HCT116 (cell line): Measurements from ENCODE around the gene RIN3. TPM values are rescaled to one million over a fixed set of nuclear protein-coding genes. Genes with fewer than 3 reads are reported as not detected.

Experiments
- ATAC-seq: fragments of 200-7000 bp; cut with Tn5 transposase; 2 replicates; pipeline ENCODE4 v1.9.1; 2020; ENCODE audit warnings: mild to moderate bottlenecking, moderate library complexity
- BruUV-seq: library from RNA; stranded (reverse); fragments of 400-500 nt; replicated peaks from 2 replicates; lab custom pipeline; 2021; lab: Mats Ljungman, UMichigan
- CTCF ChIA-PET: fragments of 300-600 bp; sonication (Branson Sonifier 250); formaldehyde crosslinking; loops from one replicate; lab custom pipeline; 2021; ENCODE audit warnings: antibody characterized with exemption; lab: Charles Lee
- POLR2A ChIA-PET: fragments of 300-600, 350-600 bp; sonication (Branson Sonifier 250); formaldehyde crosslinking; loops from one replicate; lab custom pipeline; 2021; ENCODE audit warnings: antibody characterized with exemption; lab: Charles Lee
- RAD21 ChIA-PET, 2 experiments: fragments of 300-600 bp; sonication (Branson Sonifier 250); formaldehyde crosslinking; loops; one replicate each; lab custom pipeline; 2023; ENCODE audit warnings: low total read pairs in 2 of 2; ENCODE audit not compliant: uncharacterized antibody in 2 of 2, unreplicated experiment in 2 of 2, low non-redundant PET in 1 of 2; lab: Charles Lee
- DNase-seq: peaks from one replicate; pipeline ENCODE4 v3.0.0-alpha.2; 2010; ENCODE audit warnings: low read depth, low spot score
- H2AFZ ChIP-seq: fragments of 200-600 bp; shearing (Covaris generic), sonication (generic); 2 replicates; pipeline ENCODE4 v1.6.1; 2017; ENCODE audit warnings: low read depth, mixed run types, mixed read lengths, antibody characterized with exemption, low read length; ENCODE audit not compliant: poor library complexity, severe bottlenecking
- H3K27ac ChIP-seq: 2 replicates; pipeline ENCODE4 v1.5.1; 2012; ENCODE audit warnings: low read depth, low read length
- H3K27me3 ChIP-seq: fragments of 200-600 bp; sonication (generic); 2 replicates; pipeline ENCODE4 v1.6.1; 2016; ENCODE audit warnings: mixed run types, low read length, mixed read lengths; ENCODE audit not compliant: insufficient read depth
- H3K36me3 ChIP-seq, 2 experiments: fragments of 200-500 bp in 1 of 2; fragments of 200-600 bp in 1 of 2; sonication (Bioruptor generic) in 1 of 2; sonication (generic) in 1 of 2; 2 replicates each; pipeline versions ENCODE4 v1.5.1 to v1.6.1; 2014 to 2016; ENCODE audit warnings: low read length in 2 of 2, inconsistent platforms in 1 of 2, mixed read lengths in 1 of 2, mixed run types in 1 of 2; ENCODE audit not compliant: insufficient read depth in 2 of 2, control insufficient read depth in 1 of 2
- H3K4me1 ChIP-seq, 2 experiments: fragments of 200-600 bp in 1 of 2; sonication (generic) in 1 of 2; 2 replicates each; pipeline versions ENCODE4 v1.5.1 to v1.6.1; 2012 to 2017; ENCODE audit warnings: low read length in 2 of 2, inconsistent platforms in 1 of 2, mild to moderate bottlenecking in 1 of 2, mixed read lengths in 1 of 2, mixed run types in 1 of 2, moderate library complexity in 1 of 2; ENCODE audit not compliant: insufficient read depth in 2 of 2, control insufficient read depth in 1 of 2
- H3K4me2 ChIP-seq: fragments of 200-600 bp; sonication (generic); 2 replicates; pipeline ENCODE4 v1.6.1; 2017; ENCODE audit warnings: mixed run types, low read length, mixed read lengths
- H3K4me3 ChIP-seq, 2 experiments: fragments of 200-600 bp in 1 of 2; sonication (generic) in 1 of 2; replicated peaks in 1 of 2; 2 replicates each; pipeline ENCODE4 v1.5.1; 2011 to 2016; ENCODE audit warnings: low read length in 2 of 2, control low read depth in 1 of 2, low read depth in 1 of 2, mild to moderate bottlenecking in 1 of 2, mixed read lengths in 1 of 2, mixed run types in 1 of 2
- H3K79me2 ChIP-seq: fragments of 200-600 bp; sonication (generic); 2 replicates; pipeline ENCODE4 v1.6.1; 2017; ENCODE audit warnings: mild to moderate bottlenecking, mixed run types, low read length, moderate library complexity, mixed read lengths; ENCODE audit not compliant: insufficient read depth
- H3K9ac ChIP-seq: fragments of 200-600 bp; sonication (generic); 2 replicates; pipeline ENCODE4 v1.6.1; 2016; ENCODE audit warnings: low read length, mixed read lengths
- H3K9me2 ChIP-seq: fragments of 200-600 bp; sonication (generic), shearing (Covaris generic); 2 replicates; pipeline ENCODE4 v1.6.1; 2017; ENCODE audit warnings: mixed run types, mild to moderate bottlenecking, moderate library complexity; ENCODE audit not compliant: insufficient read depth
- H3K9me3 ChIP-seq, 2 experiments: fragments of 200-500 bp in 1 of 2; fragments of 200-600 bp in 1 of 2; sonication (Bioruptor generic) in 1 of 2; sonication (generic) in 1 of 2; 2 replicates each; pipeline ENCODE4 v1.6.1; 2014 to 2017; ENCODE audit warnings: low read length in 2 of 2, mixed read lengths in 2 of 2, inconsistent platforms in 1 of 2, low read depth in 1 of 2, mild to moderate bottlenecking in 1 of 2, mixed run types in 1 of 2, moderate library complexity in 1 of 2; ENCODE audit not compliant: control insufficient read depth in 1 of 2, insufficient read depth in 1 of 2
- H4K20me1 ChIP-seq: fragments of 200-600 bp; sonication (generic), shearing (Covaris generic); 2 replicates; pipeline ENCODE4 v1.6.1; 2017; ENCODE audit warnings: mixed run types, mild to moderate bottlenecking, moderate library complexity; ENCODE audit not compliant: insufficient read depth
- CBX3 ChIP-seq: IDR thresholded peaks from 2 replicates; pipeline ENCODE4 v1.6.1; 2012; ENCODE audit warnings: low read depth
- EGR1 ChIP-seq: IDR thresholded peaks from 2 replicates; pipeline ENCODE4 v1.6.1; 2012; ENCODE audit warnings: low read depth
- ELF1 ChIP-seq: IDR thresholded peaks from 2 replicates; pipeline ENCODE4 v1.6.1; 2012; ENCODE audit warnings: low read depth, borderline replicate concordance
- EZH2 ChIP-seq: fragments of 200-600 bp; sonication (generic); IDR thresholded peaks from 2 replicates; pipeline ENCODE4 v1.6.1; 2017; ENCODE audit warnings: antibody characterized with exemption, mixed run types
- EZH2phosphoT487 ChIP-seq: fragments of 200-600 bp; IDR thresholded peaks from 2 replicates; pipeline ENCODE4 v1.6.1; 2018; ENCODE audit warnings: antibody characterized with exemption, borderline replicate concordance
- FOSL1 ChIP-seq: IDR thresholded peaks from 2 replicates; pipeline ENCODE4 v1.6.1; 2012; ENCODE audit warnings: low read depth
- JUND ChIP-seq: IDR thresholded peaks from 2 replicates; pipeline ENCODE4 v1.6.1; 2012
- MAX ChIP-seq: IDR thresholded peaks from 2 replicates; pipeline ENCODE4 v1.6.1; 2012
- POLR2A ChIP-seq: IDR thresholded peaks from 2 replicates; pipeline ENCODE4 v1.7.0; 2011; ENCODE audit warnings: borderline replicate concordance; ENCODE audit not compliant: insufficient read depth, insufficient read length; ENCODE audit errors: extremely low read depth
- POLR2AphosphoS5 ChIP-seq: IDR thresholded peaks from 2 replicates; pipeline ENCODE4 v1.6.1; 2011; ENCODE audit warnings: mild to moderate bottlenecking, low read depth, low read length, moderate library complexity
- RAD21 ChIP-seq: IDR thresholded peaks from 2 replicates; pipeline ENCODE4 v1.6.1; 2012; ENCODE audit warnings: low read depth, mild to moderate bottlenecking
- SIN3A ChIP-seq: IDR thresholded peaks from 2 replicates; pipeline ENCODE4 v1.6.1; 2012; ENCODE audit warnings: low read depth
- SP1 ChIP-seq: IDR thresholded peaks from 2 replicates; pipeline ENCODE4 v1.6.1; 2012; ENCODE audit warnings: low read depth
- YY1 ChIP-seq: IDR thresholded peaks from 2 replicates; pipeline ENCODE4 v1.6.1; 2011; ENCODE audit warnings: low read length, low read depth, moderate library complexity, mild to moderate bottlenecking; ENCODE audit not compliant: insufficient replicate concordance; ENCODE audit errors: extremely low read depth
- ZBTB33 ChIP-seq: IDR thresholded peaks from 2 replicates; pipeline ENCODE4 v1.6.1; 2011; ENCODE audit warnings: mild to moderate bottlenecking, low read length, moderate library complexity; ENCODE audit not compliant: insufficient replicate concordance; ENCODE audit errors: extremely low read depth
- ZNF274 ChIP-seq: fragments of 200-500 bp; sonication (Bioruptor generic); IDR thresholded peaks from 2 replicates; pipeline ENCODE4 v1.6.1; 2014; ENCODE audit warnings: mild to moderate bottlenecking, low read depth, low read length, inconsistent platforms
- intact Hi-C: fragments of 100-400 bp; cut with micrococcal nuclease; formaldehyde crosslinking; loops from 2 replicates; pipeline ENCODE4 v1.10.0; 2022
- total RNA-seq: library from RNA; stranded (reverse); gene quantifications from one replicate; pipeline ENCODE4 v1.2.1, GENCODE V29; 2021; ENCODE audit not compliant: unreplicated experiment

RIN3 gene
- total RNA-seq, 1 experiment from 2014 or later: 22.2 TPM

GRCh38 chr14:92731622-92732115, 218.1 kb downstream of the RIN3 start:
- BruUV-seq: no TSS peak
- CTCF ChIA-PET: no interaction called here

GRCh38 chr14:92733007-92733406, 219.4 kb downstream of the RIN3 start:
- no peaks in the 10 kb centered on the region for H4K20me1 ChIP-seq
- H3K4me2 ChIP-seq: no peak overlapping the region
- no peaks in the 10 kb centered on the region for H3K9me2 ChIP-seq
- intact Hi-C loops: no loop called here
- ATAC-seq (no peak), DNase-seq (no peak)
- ChIA-PET CTCF (no interaction called here), POLR2A (interaction anchor here (1.6 kb wide), 1 partner anchor 16 kb away, joined by 5 read pairs; the partner anchor contains the start of gene LGMN), RAD21 (no interaction called here)
- TF ChIP-seq RAD21 (no peak), CBX3 (no peak), JUND (no peak), ELF1 (no peak), POLR2AphosphoS5 (no peak), ZNF274 (no peak), MAX (no peak), SP1 (no peak), EGR1 (no peak), POLR2A (no peak), ZBTB33 (no peak), EZH2phosphoT487 (no peak), FOSL1 (no peak), SIN3A (no peak), EZH2 (no peak), YY1 (no peak)
- H3K4me1 ChIP-seq: peaks cover 15 to 28% of the 10 kb centered on the region in 2 experiments
- no peak overlapping the region for H3K27ac ChIP-seq
- H3K4me3 ChIP-seq: no peak overlapping the region
- H3K79me2 ChIP-seq: peaks cover 9% of the 10 kb centered on the region; the same call in 1 of the 2 replicates
- H3K9ac ChIP-seq: no peak overlapping the region
- no peaks in the 10 kb centered on the region for H3K9me3 ChIP-seq
- no peaks in the 10 kb centered on the region for H3K27me3 ChIP-seq
- H2AFZ ChIP-seq: no peak overlapping the region
- no TSS peak for BruUV-seq
- H3K36me3 ChIP-seq: 0 out of 4 replicates have a peak, but pooled peaks cover 0 to 2% of the 10 kb centered on the region in 2 experiments

More at GRCh38 chr14:92731622-92732115, 218.1 kb downstream of the RIN3 start:
- no peak overlapping the region for H3K4me3 ChIP-seq
- no peak overlapping the region for H3K4me2 ChIP-seq
- no peak overlapping the region for H3K27ac ChIP-seq
- no peak for DNase-seq
- H4K20me1 ChIP-seq: no peaks in the 10 kb centered on the region
- 0 out of 4 replicates have a peak, but pooled peaks cover 0 to 2% of the 10 kb centered on the region in 2 experiments for H3K36me3 ChIP-seq
- ATAC-seq: no peak
- H3K4me1 ChIP-seq: peaks cover 19 to 34% of the 10 kb centered on the region in 2 experiments
- TF ChIP-seq POLR2A (no peak), CBX3 (no peak)
- ChIA-PET POLR2A (no interaction called here), RAD21 (no interaction called here)
- no peak overlapping the region for H2AFZ ChIP-seq
- H3K27me3 ChIP-seq: no peaks in the 10 kb centered on the region
- H3K79me2 ChIP-seq: peaks cover 6% of the 10 kb centered on the region; the same call in 1 of the 2 replicates
- H3K9me2 ChIP-seq: no peaks in the 10 kb centered on the region
- no peak overlapping the region for H3K9ac ChIP-seq
- intact Hi-C loops: no loop called here
- H3K9me3 ChIP-seq: no peaks in the 10 kb centered on the region
